ENCODE measurements around the gene CRIM1. TPM values are rescaled to one million over a fixed set of nuclear protein-coding genes. Genes with fewer than 3 reads are reported as not detected.
A peak's percentile ranks its signal among the peaks of the same experiment; 100 is the strongest.

CRIM1 gene
- total RNA-seq, 1 experiment from 2014 or later: 27.6 TPM

- no peak for TF ChIP-seq CTCF (conservative IDR thresholded peaks at IDR 0.05)
- H2AK5ac ChIP-seq (ENCODE audit: insufficient read length, low read length): no peak overlapping the region
- no peak overlapping the region for H3T11ph ChIP-seq (ENCODE audit: low read length)
- H3K4ac ChIP-seq (ENCODE audit: low read depth, low read length): no peak overlapping the region
- H3K23me2 ChIP-seq (ENCODE audit: insufficient read length, low read depth, low read length, poor library complexity, severe bottlenecking): no peaks in the 10 kb centered on the region
- no peaks in the 10 kb centered on the region for H3K9me3 ChIP-seq (ENCODE audit: control insufficient read depth, low read depth, low read length)
- H4K5ac ChIP-seq (ENCODE audit: insufficient read length, low read depth, low read length): no peak overlapping the region
- no peak overlapping the region for H2BK120ac ChIP-seq (ENCODE audit: low read depth, low read length, poor library complexity, severe bottlenecking)
- Mint-ChIP-seq H3K4me3 (no peak overlapping the region), H3K27ac (peak overlapping the region in 2 of 3 experiments; percentile 45 to 69; a peak in 5 of 7 replicates), H3K9me3 (no peaks in the 10 kb centered on the region), H3K4me1 (peaks cover 14 to 19% of the 10 kb centered on the region in 2 experiments), H3K36me3 (ENCODE audit: insufficient read depth in 1 of 3, low read depth in 3 of 3) (peaks cover 4 to 24% (median 21%) of the 10 kb centered on the region in 3 experiments; a peak in 6 of 7 replicates), H3K27me3 (ENCODE audit: low read depth) (no peaks in the 10 kb centered on the region)
- no peaks in the 10 kb centered on the region for H3K79me1 ChIP-seq (ENCODE audit: insufficient read depth, low read depth, low read length, poor library complexity, severe bottlenecking)
- H3K79me2 ChIP-seq (ENCODE audit: insufficient read depth, low read length): no peaks in the 10 kb centered on the region
- no peak overlapping the region for H2BK5ac ChIP-seq (ENCODE audit: insufficient read length, low read length)
- H2BK15ac ChIP-seq (ENCODE audit: low read depth, low read length): no peak overlapping the region
- H3K14ac ChIP-seq (ENCODE audit: insufficient read depth, low read length): no peak overlapping the region
- H4K91ac ChIP-seq (ENCODE audit: insufficient read length, low read depth, low read length): no peak overlapping the region
- peaks cover 2% of the 10 kb centered on the region; the same call in 1 of the 2 replicates for H3K4me1 ChIP-seq (ENCODE audit: insufficient read depth, low read length)
- H2AFZ ChIP-seq (ENCODE audit: low read length): no peak overlapping the region
- H3K23ac ChIP-seq (ENCODE audit: insufficient read length, low read depth, low read length): no peak overlapping the region
- H3K4me2 ChIP-seq (ENCODE audit: insufficient read depth, insufficient read length, low read length): no peak overlapping the region
- no peak overlapping the region for H3K56ac ChIP-seq (ENCODE audit: insufficient read length, low read depth, low read length)
- H3K9ac ChIP-seq (ENCODE audit: extremely low read depth, insufficient read length, low read length): no peak overlapping the region
- no peak overlapping the region for H2BK20ac ChIP-seq (ENCODE audit: low read depth, low read length, poor library complexity, severe bottlenecking)
- no peak for DNase-seq
- WGBS (ENCODE audit: extremely low coverage, insufficient read length, low lambda C conversion rate): no CpG with 5 or more reads among the region's 1 CpG
- no peaks in the 10 kb centered on the region for H4K20me1 ChIP-seq (ENCODE audit: control insufficient read depth, insufficient read depth, insufficient read length)
- no peak overlapping the region for H4K8ac ChIP-seq (replicated peaks; ENCODE audit: insufficient read length, low read depth, low read length)
- H2BK12ac ChIP-seq (ENCODE audit: insufficient read length, low read depth, low read length): no peak overlapping the region
- H3K27ac ChIP-seq (ENCODE audit: insufficient read length, low read depth, low read length): no peak overlapping the region
- H3K27me3 ChIP-seq (ENCODE audit: insufficient read depth, low read length): no peaks in the 10 kb centered on the region
- no peak overlapping the region for H3K18ac ChIP-seq (ENCODE audit: insufficient read length, low read depth, low read length)
These were observed 217.6 kb downstream of the CRIM1 start for GRCh38 chr2:36573165-36573564.
